K562 (cell line): ENCODE measurements around the gene BTBD17. TPM values are rescaled to one million over a fixed set of nuclear protein-coding genes. Genes with fewer than 3 reads are reported as not detected.

Experiments used
- ARID1B ChIP-seq: fragments of 450-650 bp; IDR thresholded peaks from 2 replicates; pipeline ENCODE4 v1.6.1; 2016; ENCODE audit warnings: antibody characterized with exemption, mild to moderate bottlenecking, inconsistent platforms
- BCOR ChIP-seq: fragments of 450-650 bp; IDR thresholded peaks from 2 replicates; pipeline ENCODE4 v1.6.1; 2016
- GTF3C2 ChIP-seq: IDR thresholded peaks from 3 replicates; pipeline ENCODE4 v1.6.1; 2011; ENCODE audit warnings: borderline replicate concordance, mild to moderate bottlenecking, moderate library complexity; ENCODE audit not compliant: insufficient read length; ENCODE audit errors: extremely low read depth
- PHB ChIP-seq: fragments of 250-450 bp; sonication (Bioruptor Pico); IDR thresholded peaks from 2 replicates; pipeline ENCODE4 v1.5.0; 2021
- POLR3A ChIP-seq: IDR thresholded peaks from 2 replicates; pipeline ENCODE4 v1.6.1; 2011; ENCODE audit warnings: borderline replicate concordance, mild to moderate bottlenecking, moderate library complexity; ENCODE audit not compliant: insufficient read length, insufficient read depth; ENCODE audit errors: extremely low read depth
- RBM25 ChIP-seq: fragments of 200-400 bp; formaldehyde crosslinking; IDR thresholded peaks from 2 replicates; pipeline ENCODE4 v1.6.1; 2018; ENCODE audit warnings: low read length, low read depth, moderate library complexity; ENCODE audit not compliant: severe bottlenecking
- ZFP36 ChIP-seq: fragments of 150-350 bp; IDR thresholded peaks from 2 replicates; pipeline ENCODE4 v1.6.1; 2018; ENCODE audit warnings: low read length, low read depth; ENCODE audit not compliant: partially characterized antibody
- ZHX1 ChIP-seq: fragments of 150-350 bp; conservative IDR thresholded peaks from 2 replicates; pipeline ENCODE4 v1.6.1; 2014; ENCODE audit warnings: low read length
- polyA plus RNA-seq, 8 experiments: library from polyadenylated mRNA; depleted of rRNA in 4 of 8; stranded (reverse) in 5 of 8; unstranded in 3 of 8; fragments of >200 nt; fragmentation: Nextera tagmentation in 2 of 8; fragmentation: Illumina TruSeq in 1 of 8; extraction: Ambion mirVana in 2 of 8; extraction: Trizol in 1 of 8; gene quantifications; 2 replicates each; pipeline versions ENCODE4 v1.2.1 to v1.2.3, GENCODE V29; 2011 to 2014; ENCODE audit warnings: inconsistent platforms in 1 of 8, missing spikeins in 1 of 8
- total RNA-seq, 7 experiments: library from RNA; depleted of rRNA in 6 of 7; stranded (reverse); fragments of >200 nt in 6 of 7; fragmentation: Illumina TruSeq in 2 of 7; extraction: Trizol in 2 of 7; gene quantifications; 2 replicates each; pipeline versions ENCODE4 v1.2.1 to v1.2.3, GENCODE V29; 2011 to 2021; ENCODE audit warnings: low replicate concordance in 1 of 7

Gene BTBD17
- total and polyA plus RNA-seq, 9 of the 15 experiments (the other 6 are each of a cell fraction or from before 2014, with no cell fraction given), result not detected

- TF ChIP-seq ZHX1 (no peak), POLR3A (no peak), RBM25 (peak; percentile 44), BCOR (0 out of 2 replicates have a peak, but pooled peaks have one; percentile 35), ZFP36 (peak; percentile 98), ARID1B (no peak), PHB (CRISPR knock-in tag) (no peak), GTF3C2 (peak; percentile 10)
- TF ChIP-seq, all 486 proteins: peak for 7
These were observed 33.2 kb downstream of the BTBD17 start (continued) for GRCh38 chr17:74328487-74328886.
